PC-9 (cell line): ENCODE data around the gene HOXC6.

Source experiments
- EZH2 ChIP-seq: fragments of 200-600 bp; sonication (generic); IDR thresholded peaks from 2 replicates; pipeline ENCODE4 v1.8.0; 2017; ENCODE audit warnings: antibody characterized with exemption, low read depth
- TF ChIP-seq, protein P1 (sequence below): fragments of 200-600 bp; sonication (generic); conservative IDR thresholded peaks from 2 replicates; pipeline ENCODE4 v1.6.1; 2017; ENCODE audit warnings: mixed run types, antibody characterized with exemption, mild to moderate bottlenecking, moderate library complexity

DNA sequence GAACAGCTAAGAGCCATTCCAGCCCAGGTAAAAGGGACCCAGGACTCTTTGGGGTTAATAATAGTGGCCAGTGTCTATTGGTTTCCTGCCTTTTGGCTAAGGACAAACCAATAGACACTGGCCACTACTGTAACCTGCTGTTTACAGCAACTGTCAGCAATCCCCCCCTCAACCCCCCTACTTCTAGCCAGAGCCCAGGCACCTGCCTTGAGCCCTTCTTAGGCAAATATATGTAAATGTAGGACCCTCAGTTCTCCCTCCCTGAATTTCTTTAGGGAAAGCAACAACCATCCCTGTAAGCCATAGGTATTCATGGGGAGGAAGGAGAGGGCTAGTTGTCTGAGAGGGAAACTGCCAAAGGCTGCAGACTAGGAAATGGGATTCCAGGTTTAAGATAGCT is 47.7 kb downstream of the HOXC6 start:
- TF ChIP-seq EZH2: no peak
- TF ChIP-seq, protein P1, sequence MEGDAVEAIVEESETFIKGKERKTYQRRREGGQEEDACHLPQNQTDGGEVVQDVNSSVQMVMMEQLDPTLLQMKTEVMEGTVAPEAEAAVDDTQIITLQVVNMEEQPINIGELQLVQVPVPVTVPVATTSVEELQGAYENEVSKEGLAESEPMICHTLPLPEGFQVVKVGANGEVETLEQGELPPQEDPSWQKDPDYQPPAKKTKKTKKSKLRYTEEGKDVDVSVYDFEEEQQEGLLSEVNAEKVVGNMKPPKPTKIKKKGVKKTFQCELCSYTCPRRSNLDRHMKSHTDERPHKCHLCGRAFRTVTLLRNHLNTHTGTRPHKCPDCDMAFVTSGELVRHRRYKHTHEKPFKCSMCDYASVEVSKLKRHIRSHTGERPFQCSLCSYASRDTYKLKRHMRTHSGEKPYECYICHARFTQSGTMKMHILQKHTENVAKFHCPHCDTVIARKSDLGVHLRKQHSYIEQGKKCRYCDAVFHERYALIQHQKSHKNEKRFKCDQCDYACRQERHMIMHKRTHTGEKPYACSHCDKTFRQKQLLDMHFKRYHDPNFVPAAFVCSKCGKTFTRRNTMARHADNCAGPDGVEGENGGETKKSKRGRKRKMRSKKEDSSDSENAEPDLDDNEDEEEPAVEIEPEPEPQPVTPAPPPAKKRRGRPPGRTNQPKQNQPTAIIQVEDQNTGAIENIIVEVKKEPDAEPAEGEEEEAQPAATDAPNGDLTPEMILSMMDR: no peak
